ENCODE results near the gene WDR82. TPM values are rescaled to one million over a fixed set of nuclear protein-coding genes. Genes with fewer than 3 reads are reported as not detected.

Gene WDR82, protein sequence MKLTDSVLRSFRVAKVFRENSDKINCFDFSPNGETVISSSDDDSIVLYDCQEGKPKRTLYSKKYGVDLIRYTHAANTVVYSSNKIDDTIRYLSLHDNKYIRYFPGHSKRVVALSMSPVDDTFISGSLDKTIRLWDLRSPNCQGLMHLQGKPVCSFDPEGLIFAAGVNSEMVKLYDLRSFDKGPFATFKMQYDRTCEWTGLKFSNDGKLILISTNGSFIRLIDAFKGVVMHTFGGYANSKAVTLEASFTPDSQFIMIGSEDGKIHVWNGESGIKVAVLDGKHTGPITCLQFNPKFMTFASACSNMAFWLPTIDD
- 10 to 100 TPM; 61.0 to 65.5 (median 63.2) TPM for total RNA-seq
- polyA plus RNA-seq, result 36.9 TPM
- long read RNA-seq, donor 1, full-length matches to known transcripts, result 4 of 13 reads
- long read RNA-seq, donor 1, partial matches to known transcripts, result 9 of 13 reads
- long read RNA-seq, donor 1, other reads (novel, unspliced or antisense), result 0 of 13 reads
- long read RNA-seq, donor 2, full-length matches to known transcripts, result 3 of 7 reads
- long read RNA-seq, donor 2, partial matches to known transcripts, result 2 of 7 reads
- long read RNA-seq, donor 2, other reads (novel, unspliced or antisense), result 2 of 7 reads
- long read RNA-seq, donor 3, full-length matches to known transcripts, result 23 of 92 reads
- long read RNA-seq, donor 3, partial matches to known transcripts, result 65 of 92 reads
- long read RNA-seq, donor 3, other reads (novel, unspliced or antisense), result 4 of 92 reads
- long read RNA-seq, donor 4, full-length matches to known transcripts, result 8 of 12 reads
- long read RNA-seq, donor 4, partial matches to known transcripts, result 1 of 12 reads
- long read RNA-seq, donor 4, other reads (novel, unspliced or antisense), result 3 of 12 reads

DNA sequence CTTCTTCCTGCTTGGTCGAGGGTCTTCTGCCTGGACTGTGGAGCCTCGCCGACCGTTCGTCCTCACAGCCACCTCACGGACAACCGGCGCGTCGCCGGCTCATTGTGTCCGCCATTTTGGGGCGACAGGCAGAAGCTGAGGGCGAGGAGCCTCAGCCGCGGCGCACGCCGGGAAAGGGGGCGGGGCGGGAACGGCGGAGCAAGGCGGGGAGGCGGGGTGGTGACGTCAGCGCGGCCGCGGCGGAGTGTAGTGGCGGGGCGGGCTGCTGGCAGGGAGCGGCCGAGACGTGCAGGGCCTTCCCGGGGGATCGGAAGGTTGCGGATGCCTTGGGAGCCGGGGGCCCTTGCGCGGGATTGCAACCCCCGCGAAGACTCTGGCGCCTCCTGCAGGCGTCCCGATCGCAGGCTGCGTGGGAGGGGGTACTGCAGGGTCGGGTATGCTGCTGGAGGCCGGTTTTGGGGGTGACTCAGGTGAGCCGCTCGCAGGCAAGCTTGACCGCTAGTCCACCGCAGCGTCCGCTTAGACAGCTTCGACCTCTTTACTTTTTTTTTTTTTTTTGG lies at the start of gene WDR82:
Gene WDR82 (minus strand): TSS at position 140 of the 560 bp plus-strand sequence. CDS start 288 bp downstream, outside the sequence.
- intact Hi-C loops (cut with DNase I), result loop anchor here in 2 of 4 donors (5.0 to 10.0 kb wide), 2 partner anchors 46 to 274 kb away; no protein-coding TSS in a partner anchor
- peak; percentile 95 to 97 for ATAC-seq
- DNase-seq, result peak; percentile 98 to 100 (median 99)
- H3K9me3 ChIP-seq (ENCODE audit: control insufficient read depth, low read length), result no peaks in the 10 kb centered on the region
- WGBS, result under 1% methylated on average over 58 of the region's 58 CpGs
- peak within 1 kb of the TSS; percentile 84 for H3K4me3 ChIP-seq (ENCODE audit: low read length)
- H3K4me1 ChIP-seq (ENCODE audit: control insufficient read depth, insufficient read depth, low read length), result peaks cover 8% of the 10 kb centered on the region
- no peaks in the 10 kb centered on the region for H3K27me3 ChIP-seq (ENCODE audit: control insufficient read depth, insufficient read depth)
- H3K27ac ChIP-seq (ENCODE audit: low read length), result peak within 1 kb of the TSS; percentile 95

DNA sequence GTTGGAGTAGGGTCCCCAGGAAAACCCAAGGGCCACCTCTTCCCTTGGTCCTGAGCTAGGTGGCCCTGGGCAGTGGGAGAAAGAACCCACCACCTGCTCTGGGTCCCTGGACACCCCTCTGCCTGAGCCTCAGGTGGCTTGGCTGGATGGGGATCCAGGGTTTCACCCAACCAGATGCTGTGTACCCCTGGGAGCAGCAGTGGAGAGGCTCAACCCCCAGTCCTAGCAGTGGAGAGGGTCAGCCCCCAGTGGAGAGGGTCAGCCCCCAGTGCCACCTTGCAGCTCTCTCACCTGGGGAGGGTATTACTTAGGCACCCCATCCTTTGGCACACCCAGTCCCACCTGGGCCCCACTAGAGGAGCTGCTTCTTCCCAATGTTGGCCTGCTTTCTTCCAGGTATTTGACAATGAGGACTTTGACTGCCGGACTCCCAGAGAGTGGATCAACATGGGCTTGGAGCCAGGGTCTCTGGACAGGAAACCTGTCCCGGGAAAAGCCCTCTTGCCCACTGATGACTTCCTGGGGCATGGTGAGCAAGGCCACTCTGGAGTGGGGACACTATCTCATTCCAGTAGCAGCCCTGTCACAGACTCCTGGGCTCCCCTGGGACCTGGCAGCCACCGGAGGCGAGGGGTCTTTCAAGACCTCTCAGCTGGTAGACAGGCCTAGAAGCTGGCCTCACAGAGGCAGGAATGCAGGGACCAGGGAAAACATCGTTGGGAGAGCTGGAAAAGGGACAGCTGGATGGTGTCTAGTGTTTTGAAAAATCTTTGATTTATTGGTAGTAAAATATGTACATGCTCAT lies 49.2 kb upstream of the WDR82 start:
- no peaks in the 10 kb centered on the region for H3K4me1 ChIP-seq (ENCODE audit: control insufficient read depth, insufficient read depth, low read length)
- no peak overlapping the region for H3K4me3 ChIP-seq (ENCODE audit: low read length)
- DNase-seq (no peak), ATAC-seq (no peak)
- H3K27ac ChIP-seq (ENCODE audit: low read length), result no peak overlapping the region
- intact Hi-C loops (cut with DNase I), result no loop called here
- no peaks in the 10 kb centered on the region for H3K27me3 ChIP-seq (ENCODE audit: control insufficient read depth, insufficient read depth)
- WGBS, result 66% methylated on average over 5 of the region's 5 CpGs
- no peaks in the 10 kb centered on the region for H3K9me3 ChIP-seq (ENCODE audit: control insufficient read depth, low read length)

DNA sequence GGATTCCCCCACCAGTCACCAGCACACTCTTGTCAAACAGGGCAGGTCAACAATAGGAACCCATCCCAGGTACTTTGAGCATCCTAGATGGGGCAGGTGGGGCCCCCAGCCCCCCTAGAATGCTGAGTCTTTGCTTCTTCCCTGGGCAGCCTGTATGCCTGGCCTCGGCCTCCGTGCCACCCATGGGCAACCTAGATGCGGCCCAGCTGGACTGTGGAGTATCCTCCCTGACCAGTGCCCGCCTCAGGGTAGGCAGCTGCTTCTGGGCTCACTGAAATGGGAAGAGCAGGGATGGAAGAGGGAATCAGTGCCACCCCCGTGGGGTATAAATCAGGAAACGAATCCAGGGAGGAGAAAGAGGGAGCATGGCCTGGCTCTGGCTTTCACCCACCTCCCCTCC lies 48.5 kb upstream of the WDR82 start:
- no peak overlapping the region for H3K27ac ChIP-seq (ENCODE audit: low read length)
- H3K4me3 ChIP-seq (ENCODE audit: low read length), result no peak overlapping the region
- no peaks in the 10 kb centered on the region for H3K27me3 ChIP-seq (ENCODE audit: control insufficient read depth, insufficient read depth)
- whole genome bisulfite sequencing, result 91% methylated on average over 6 of the region's 6 CpGs
- peak in 1 of 3 donors; percentile 26 for DNase-seq
- H3K9me3 ChIP-seq (ENCODE audit: control insufficient read depth, low read length), result no peaks in the 10 kb centered on the region
- intact Hi-C loops (cut with DNase I), result no loop called here
- H3K4me1 ChIP-seq (ENCODE audit: control insufficient read depth, insufficient read depth, low read length), result no peaks in the 10 kb centered on the region
- no peak for ATAC-seq

DNA sequence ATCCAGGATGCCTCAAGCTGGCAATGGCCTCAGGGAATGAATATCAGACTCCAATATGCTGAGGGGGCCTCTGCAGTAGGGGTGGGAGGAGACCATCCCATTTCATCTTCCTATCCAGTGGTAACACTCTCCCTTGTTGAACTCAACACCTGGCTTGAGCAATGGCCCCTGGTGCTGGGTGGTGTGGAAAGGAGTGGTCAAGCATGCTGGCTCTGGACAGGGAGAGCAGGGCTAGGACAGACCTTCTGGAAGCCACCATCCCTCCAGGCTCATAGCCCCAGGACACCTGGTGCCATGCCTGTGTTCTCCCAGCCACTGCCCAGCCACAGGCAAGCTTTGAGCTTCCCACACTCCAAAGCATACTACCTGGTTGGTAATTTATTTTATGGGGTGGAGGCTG lies 47.2 kb upstream of the WDR82 start:
- Histone ChIP-seq H3K27ac (ENCODE audit: low read length) (no peak overlapping the region), H3K27me3 (ENCODE audit: control insufficient read depth, insufficient read depth) (no peaks in the 10 kb centered on the region), H3K9me3 (ENCODE audit: control insufficient read depth, low read length) (no peaks in the 10 kb centered on the region), H3K4me1 (ENCODE audit: control insufficient read depth, insufficient read depth, low read length) (no peaks in the 10 kb centered on the region), H3K4me3 (ENCODE audit: low read length) (no peak overlapping the region)
- DNase-seq (no peak), ATAC-seq (no peak)
- intact Hi-C loops (cut with DNase I), result no loop called here

DNA sequence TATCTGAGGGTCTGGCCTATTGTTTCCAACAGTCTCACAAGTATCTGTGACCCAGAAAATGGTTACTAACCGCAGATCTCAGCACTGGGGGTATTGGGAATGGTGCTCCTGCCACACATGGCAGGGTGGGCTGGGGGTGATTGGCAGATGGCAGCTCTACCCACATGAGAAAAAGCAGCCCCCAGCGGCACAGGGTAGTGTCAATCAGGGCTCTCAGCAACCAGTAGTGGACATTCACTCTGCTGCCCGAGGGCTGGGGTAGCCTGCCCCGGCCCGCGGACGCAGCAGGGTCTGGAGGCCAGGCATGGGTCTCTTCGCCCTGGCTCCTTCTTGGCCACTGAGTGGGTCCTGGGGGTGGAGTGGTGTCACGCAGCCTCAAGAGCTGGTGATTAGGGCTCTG lies 46.2 kb upstream of the WDR82 start:
- no peak overlapping the region for H3K4me3 ChIP-seq (ENCODE audit: low read length)
- DNase-seq (no peak), ATAC-seq (no peak)
- H3K9me3 ChIP-seq (ENCODE audit: control insufficient read depth, low read length), result no peaks in the 10 kb centered on the region
- H3K27me3 ChIP-seq (ENCODE audit: control insufficient read depth, insufficient read depth), result no peaks in the 10 kb centered on the region
- no peak overlapping the region for H3K27ac ChIP-seq (ENCODE audit: low read length)
- 93% methylated on average over 9 of the region's 9 CpGs for WGBS
- no peaks in the 10 kb centered on the region for H3K4me1 ChIP-seq (ENCODE audit: control insufficient read depth, insufficient read depth, low read length)
- intact Hi-C loops (cut with DNase I), result no loop called here

DNA sequence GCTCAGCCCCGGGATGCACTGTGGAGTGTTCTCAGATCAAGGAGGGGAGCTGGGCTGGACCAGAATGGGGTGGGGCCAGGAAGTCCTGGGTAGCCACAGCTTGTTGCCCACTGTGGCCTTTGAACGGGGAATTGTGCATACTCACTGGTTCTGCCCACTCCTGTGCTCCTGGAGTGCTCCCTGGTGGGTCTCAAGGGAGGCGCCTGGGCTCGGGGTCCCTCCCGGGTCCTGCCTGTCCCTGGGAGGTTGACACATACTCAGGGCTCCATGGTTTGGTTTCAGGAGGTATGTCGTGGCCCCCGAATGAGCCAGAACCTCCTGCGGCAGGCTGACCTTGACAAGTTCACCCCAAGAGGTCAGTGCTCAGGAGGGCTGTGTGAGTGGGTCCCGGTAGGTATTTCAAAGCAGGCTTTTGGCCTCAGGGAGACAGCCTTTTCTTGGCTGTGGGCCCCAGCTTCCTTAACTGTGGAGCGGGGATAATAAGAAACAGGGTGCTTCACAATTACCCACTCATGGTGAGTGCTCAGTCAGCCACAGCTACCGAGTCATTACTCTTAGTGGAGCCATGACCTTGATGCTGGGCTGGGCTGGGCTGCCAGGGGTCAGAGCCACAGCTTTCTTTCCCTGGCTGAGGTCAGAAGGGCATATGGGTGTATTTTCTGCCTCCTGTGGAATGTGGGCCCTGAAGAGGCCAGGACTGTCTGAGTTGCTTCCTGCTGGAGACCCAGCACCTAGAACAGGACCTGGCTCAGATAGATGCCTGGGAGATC lies 45.3 kb upstream of the WDR82 start:
- Histone ChIP-seq H3K9me3 (ENCODE audit: control insufficient read depth, low read length) (no peaks in the 10 kb centered on the region), H3K27ac (ENCODE audit: low read length) (no peak overlapping the region), H3K4me1 (ENCODE audit: control insufficient read depth, insufficient read depth, low read length) (no peaks in the 10 kb centered on the region), H3K27me3 (ENCODE audit: control insufficient read depth, insufficient read depth) (no peaks in the 10 kb centered on the region), H3K4me3 (ENCODE audit: low read length) (no peak overlapping the region)
- peak in 1 of 3 donors; percentile 28 for DNase-seq
- WGBS, result 86% methylated on average over 11 of the region's 11 CpGs
- ATAC-seq, result no peak
- intact Hi-C loops (cut with DNase I), result no loop called here

DNA sequence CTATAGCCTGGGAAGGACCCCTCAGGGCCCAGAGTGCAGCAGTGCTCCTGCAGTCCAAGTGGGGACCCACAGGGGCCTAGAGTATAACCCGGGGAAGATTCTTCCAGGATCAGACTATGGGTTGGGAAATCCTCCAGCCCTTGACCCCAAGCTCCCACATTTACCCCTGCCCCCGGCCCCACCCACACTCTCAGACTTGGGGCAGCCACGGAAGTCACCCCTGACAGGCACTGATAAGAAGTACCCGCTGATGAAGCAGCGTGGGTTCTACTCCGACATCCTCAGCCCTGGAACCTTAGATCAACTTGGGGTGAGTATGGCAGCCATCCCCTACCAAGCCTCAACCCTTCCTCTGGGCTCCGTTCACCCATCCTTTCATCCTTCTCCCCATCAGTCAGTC lies 44.0 kb upstream of the WDR82 start:
- 80% methylated on average over 7 of the region's 7 CpGs for WGBS
- Histone ChIP-seq H3K4me1 (ENCODE audit: control insufficient read depth, insufficient read depth, low read length) (no peaks in the 10 kb centered on the region), H3K9me3 (ENCODE audit: control insufficient read depth, low read length) (no peaks in the 10 kb centered on the region), H3K27ac (ENCODE audit: low read length) (no peak overlapping the region), H3K27me3 (ENCODE audit: control insufficient read depth, insufficient read depth) (no peaks in the 10 kb centered on the region), H3K4me3 (ENCODE audit: low read length) (no peak overlapping the region)
- ATAC-seq, result no peak
- intact Hi-C loops (cut with DNase I), result no loop called here
- no peak for DNase-seq

DNA sequence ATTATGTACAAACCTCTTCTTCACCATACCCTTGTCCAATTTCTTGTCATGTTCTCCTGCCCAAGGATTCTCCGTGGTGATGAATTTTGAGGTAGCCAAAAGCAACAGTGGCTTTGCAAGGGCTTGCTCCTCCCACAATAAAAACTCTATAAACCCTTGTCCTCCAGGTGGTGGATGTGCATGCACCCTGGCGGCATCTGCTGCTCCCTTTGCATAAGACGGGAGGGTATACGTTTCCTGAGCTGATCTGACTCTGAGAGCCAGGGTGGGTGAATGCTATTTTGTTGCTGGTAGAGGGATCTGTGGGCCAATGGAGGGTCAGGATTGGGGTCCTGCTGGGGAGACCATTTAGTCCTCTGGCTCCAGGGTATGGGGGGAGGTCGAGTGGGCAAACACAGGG lies 43.0 kb upstream of the WDR82 start:
- no peaks in the 10 kb centered on the region for H3K27me3 ChIP-seq (ENCODE audit: control insufficient read depth, insufficient read depth)
- DNase-seq (no peak), ATAC-seq (no peak)
- no peaks in the 10 kb centered on the region for H3K4me1 ChIP-seq (ENCODE audit: control insufficient read depth, insufficient read depth, low read length)
- H3K27ac ChIP-seq (ENCODE audit: low read length), result no peak overlapping the region
- H3K9me3 ChIP-seq (ENCODE audit: control insufficient read depth, low read length), result no peaks in the 10 kb centered on the region
- 81% methylated on average over 5 of the region's 5 CpGs for WGBS
- intact Hi-C loops (cut with DNase I), result no loop called here
- H3K4me3 ChIP-seq (ENCODE audit: low read length), result no peak overlapping the region

DNA sequence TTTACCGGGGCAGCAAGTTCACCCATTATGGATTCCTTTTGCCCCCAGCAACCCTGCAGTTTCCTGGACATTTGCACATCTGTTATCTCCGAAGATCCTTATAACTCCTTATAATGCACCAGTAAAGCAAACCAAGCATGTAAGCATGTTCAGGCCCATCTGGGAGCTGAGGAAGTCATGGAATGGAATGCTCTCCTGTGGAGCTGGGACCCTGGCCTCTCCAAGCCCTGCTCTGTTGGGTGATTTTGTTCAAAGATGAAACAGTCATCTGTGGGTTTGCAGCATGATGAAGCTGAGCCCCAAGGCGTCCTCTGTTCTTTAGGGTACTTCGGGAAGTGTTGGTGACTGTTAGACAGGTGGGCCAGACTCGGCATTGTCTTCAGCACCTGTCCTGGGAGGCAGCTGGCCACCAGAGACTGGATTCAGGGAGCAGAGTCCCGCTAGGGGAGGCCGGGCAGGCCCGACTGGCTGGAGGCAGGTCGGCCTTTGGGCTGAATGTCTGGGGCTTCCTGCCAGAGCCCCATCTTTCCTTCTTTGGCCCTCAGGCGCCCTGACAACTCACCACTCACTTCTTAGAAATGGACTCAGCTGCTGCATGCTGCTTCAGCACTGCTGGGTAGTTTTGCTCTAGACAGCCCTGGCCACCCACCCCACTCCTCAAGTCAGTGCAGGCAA lies 41.6 kb upstream of the WDR82 start:
- ATAC-seq (no peak), DNase-seq (peak in 1 of 3 donors; percentile 25)
- intact Hi-C loops (cut with DNase I), result no loop called here
- H3K4me3 ChIP-seq (ENCODE audit: low read length), result no peak overlapping the region
- no peaks in the 10 kb centered on the region for H3K9me3 ChIP-seq (ENCODE audit: control insufficient read depth, low read length)
- no peaks in the 10 kb centered on the region for H3K4me1 ChIP-seq (ENCODE audit: control insufficient read depth, insufficient read depth, low read length)
- H3K27ac ChIP-seq (ENCODE audit: low read length), result no peak overlapping the region
- WGBS, result 85% methylated on average over 10 of the region's 10 CpGs
- no peaks in the 10 kb centered on the region for H3K27me3 ChIP-seq (ENCODE audit: control insufficient read depth, insufficient read depth)
